GM12878 (cell line): ENCODE measurements around the gene SLC6A3. TPM values are rescaled to one million over a fixed set of nuclear protein-coding genes. Genes with fewer than 3 reads are reported as not detected.

Experiments
- ASH2L ChIP-seq: fragments of 300-600, 200-600 bp; sonication (generic); IDR thresholded peaks from 2 replicates; pipeline ENCODE4 v1.6.1; 2017; ENCODE audit warnings: low read depth, mild to moderate bottlenecking, borderline replicate concordance
- BHLHE40 ChIP-seq, 2 experiments: fragments of 450-650 bp in 1 of 2; IDR thresholded peaks; 2 replicates each; pipeline ENCODE4 v1.6.1; 2011 to 2017; ENCODE audit warnings: low read depth in 2 of 2, borderline replicate concordance in 1 of 2, improper control_type of control experiment in 1 of 2, low read length in 1 of 2, mild to moderate bottlenecking in 1 of 2
- CEBPB ChIP-seq, 2 experiments: fragments of 150-350 bp in 1 of 2; IDR thresholded peaks; 2 replicates each; pipeline ENCODE4 v1.6.1; 2012 to 2014; ENCODE audit warnings: low read depth in 2 of 2, low read length in 2 of 2, borderline replicate concordance in 1 of 2, inconsistent platforms in 1 of 2
- CREB1 ChIP-seq: IDR thresholded peaks from 2 replicates; pipeline ENCODE4 v1.6.1; 2012; ENCODE audit warnings: low read depth, mild to moderate bottlenecking, inconsistent platforms
- CREM ChIP-seq: IDR thresholded peaks from 2 replicates; pipeline ENCODE4 v1.6.1; 2014; ENCODE audit warnings: antibody characterized with exemption, low read depth
- DPF2 ChIP-seq: fragments of 450-650 bp; IDR thresholded peaks from 2 replicates; pipeline ENCODE4 v1.6.1; 2017; ENCODE audit warnings: mild to moderate bottlenecking
- EED ChIP-seq: sonication (generic); IDR thresholded peaks from 2 replicates; pipeline ENCODE4 v1.6.1; 2016; ENCODE audit warnings: antibody characterized with exemption, low read depth
- IKZF1 ChIP-seq: fragments of 450-650 bp; conservative IDR thresholded peaks from 2 replicates; pipeline ENCODE4 v1.6.1; 2017; ENCODE audit warnings: antibody characterized with exemption, mild to moderate bottlenecking
- JUNB ChIP-seq: IDR thresholded peaks from 2 replicates; pipeline ENCODE4 v1.6.1; 2016; ENCODE audit warnings: antibody characterized with exemption, mild to moderate bottlenecking
- LARP7 ChIP-seq: fragments of 450-650 bp; IDR thresholded peaks from 2 replicates; pipeline ENCODE4 v1.6.1; 2017; ENCODE audit warnings: mild to moderate bottlenecking
- MAX ChIP-seq: IDR thresholded peaks from 2 replicates; pipeline ENCODE4 v1.6.1; 2012; ENCODE audit warnings: low read depth, low read length, improper control_type of control experiment
- MLLT1 ChIP-seq: fragments of 450-650 bp; IDR thresholded peaks from 2 replicates; pipeline ENCODE4 v1.6.1; 2016; ENCODE audit warnings: mild to moderate bottlenecking
- NR2C1 ChIP-seq: fragments of 450-650 bp; IDR thresholded peaks from 2 replicates; pipeline ENCODE4 v1.6.1; 2017; ENCODE audit warnings: antibody characterized with exemption, mild to moderate bottlenecking, moderate library complexity
- REST ChIP-seq: IDR thresholded peaks from 2 replicates; pipeline ENCODE4 v1.6.1; 2012; ENCODE audit warnings: mild to moderate bottlenecking, low read depth, low read length
- TAF1 ChIP-seq: IDR thresholded peaks from 2 replicates; pipeline ENCODE4 v1.6.1; 2011; ENCODE audit warnings: mild to moderate bottlenecking, low read depth, low read length, borderline replicate concordance
- YBX1 ChIP-seq: fragments of 450-650 bp; IDR thresholded peaks from 2 replicates; pipeline ENCODE4 v1.6.1; 2016; ENCODE audit warnings: antibody characterized with exemption
- YY1 ChIP-seq: IDR thresholded peaks from 2 replicates; pipeline ENCODE4 v1.6.1; 2011; ENCODE audit warnings: low read depth, mild to moderate bottlenecking, low read length
- polyA plus RNA-seq, 11 experiments: library from polyadenylated mRNA; depleted of rRNA in 4 of 11; unstranded in 6 of 11; stranded (reverse) in 5 of 11; fragments of >200 nt; fragmentation: Nextera tagmentation in 4 of 11; fragmentation: Illumina TruSeq in 1 of 11; extraction: Ambion mirVana in 4 of 11; extraction: Trizol in 1 of 11; gene quantifications; 1 replicate in 1 of 11; 2 replicates in 10 of 11; pipeline versions ENCODE4 v1.2.1 to v1.2.3, GENCODE V29; 2011 to 2016; ENCODE audit warnings: inconsistent platforms in 2 of 11, missing spikeins in 2 of 11, low read depth in 1 of 11
- total RNA-seq, 4 experiments: library from RNA; depleted of rRNA in 3 of 4; stranded (reverse); fragments of >200 nt in 3 of 4; fragmentation: Illumina TruSeq in 1 of 4; extraction: Trizol in 1 of 4; gene quantifications; 2 replicates each; pipeline versions ENCODE4 v1.2.1 to v1.2.3, GENCODE V29; 2013 to 2021

SLC6A3 gene
- total and polyA plus RNA-seq, 10 of the 15 experiments (the other 5 are each of a cell fraction or from before 2014, with no cell fraction given): 0.01 TPM; not detected in 9

- TF ChIP-seq CREM: no peak
- no peak for TF ChIP-seq CREB1
- TF ChIP-seq YBX1: no peak
- TF ChIP-seq DPF2: 0 out of 2 replicates have a peak, but pooled peaks have one; percentile 43
- 0 out of 2 replicates have a peak, but pooled peaks have one; percentile 8 for TF ChIP-seq YY1
- 0 out of 2 replicates have a peak, but pooled peaks have one; percentile 51 for TF ChIP-seq MLLT1
- peak; percentile 16; the same call in 1 of the 2 replicates for TF ChIP-seq EED
- TF ChIP-seq JUNB: no peak
- no peak for TF ChIP-seq TAF1
- TF ChIP-seq NR2C1: no peak
- peak; percentile 6 to 52; a peak in 1 of 4 replicates for TF ChIP-seq BHLHE40 (IDR thresholded peaks at IDR 0.05; ENCODE audit: borderline replicate concordance in 1 of 2, low read depth in 2 of 2, low read length in 1 of 2)
- TF ChIP-seq LARP7: 0 out of 2 replicates have a peak, but pooled peaks have one; percentile 14
- no peak for TF ChIP-seq CEBPB (IDR thresholded peaks at IDR 0.05; ENCODE audit: borderline replicate concordance in 1 of 2, low read depth in 2 of 2, low read length in 2 of 2)
- no peak for TF ChIP-seq REST
- peak; percentile 70 for TF ChIP-seq IKZF1
- TF ChIP-seq MAX: no peak
- TF ChIP-seq ASH2L: no peak
Measured at GRCh38 chr5:1492757-1493156, 47.5 kb upstream of the SLC6A3 start (continued).
